Measurements from ENCODE around the gene SLC37A3.
"Not testable (repeated sequence)": the region's sequence is repeated elsewhere in the genome, so short reads cannot be mapped to it uniquely, and the experiment has no call there.

DNA sequence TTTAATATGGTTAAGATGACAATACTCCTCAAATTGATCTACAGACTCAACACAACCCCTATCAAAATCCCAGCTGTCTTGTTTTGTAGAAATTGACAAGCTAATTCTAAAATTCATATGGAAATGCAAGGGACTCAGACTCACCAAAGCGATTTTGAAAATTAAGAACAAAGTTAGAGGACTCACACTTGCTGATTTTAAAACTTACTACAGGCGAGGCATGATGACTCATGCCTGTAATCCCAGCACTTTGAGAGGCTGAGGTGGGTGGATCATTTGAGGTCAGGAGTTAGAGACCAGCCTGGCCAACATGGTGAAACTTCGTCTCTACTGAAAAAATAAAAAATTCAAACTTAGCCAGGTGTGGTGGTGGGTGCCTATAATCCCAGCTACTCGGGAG lies 78.3 kb downstream of the SLC37A3 start:
- TF ChIP-seq, protein P1, sequence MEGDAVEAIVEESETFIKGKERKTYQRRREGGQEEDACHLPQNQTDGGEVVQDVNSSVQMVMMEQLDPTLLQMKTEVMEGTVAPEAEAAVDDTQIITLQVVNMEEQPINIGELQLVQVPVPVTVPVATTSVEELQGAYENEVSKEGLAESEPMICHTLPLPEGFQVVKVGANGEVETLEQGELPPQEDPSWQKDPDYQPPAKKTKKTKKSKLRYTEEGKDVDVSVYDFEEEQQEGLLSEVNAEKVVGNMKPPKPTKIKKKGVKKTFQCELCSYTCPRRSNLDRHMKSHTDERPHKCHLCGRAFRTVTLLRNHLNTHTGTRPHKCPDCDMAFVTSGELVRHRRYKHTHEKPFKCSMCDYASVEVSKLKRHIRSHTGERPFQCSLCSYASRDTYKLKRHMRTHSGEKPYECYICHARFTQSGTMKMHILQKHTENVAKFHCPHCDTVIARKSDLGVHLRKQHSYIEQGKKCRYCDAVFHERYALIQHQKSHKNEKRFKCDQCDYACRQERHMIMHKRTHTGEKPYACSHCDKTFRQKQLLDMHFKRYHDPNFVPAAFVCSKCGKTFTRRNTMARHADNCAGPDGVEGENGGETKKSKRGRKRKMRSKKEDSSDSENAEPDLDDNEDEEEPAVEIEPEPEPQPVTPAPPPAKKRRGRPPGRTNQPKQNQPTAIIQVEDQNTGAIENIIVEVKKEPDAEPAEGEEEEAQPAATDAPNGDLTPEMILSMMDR (IDR thresholded peaks at IDR 0.05) = not testable (repeated sequence)
- TF ChIP-seq POLR2A (IDR thresholded peaks at IDR 0.05) = not testable (repeated sequence)
